ENCODE measurements around the gene SALL3. TPM values are rescaled to one million over a fixed set of nuclear protein-coding genes. Genes with fewer than 3 reads are reported as not detected.

The SALL3 gene
- total and polyA plus RNA-seq, 2 of the 4 experiments (the other 2 are of a cell fraction) = not detected

GRCh38 chr18:78991446-78991845 lies 11.8 kb downstream of the SALL3 start:
- Histone ChIP-seq H3K14ac (replicated peaks; ENCODE audit: low read depth, low read length) (no peak overlapping the region), H2AFZ (replicated peaks; ENCODE audit: low read length, poor library complexity) (no peak overlapping the region), H2BK20ac (ENCODE audit: low read depth, low read length) (no peak overlapping the region), H4K5ac (ENCODE audit: low read depth, low read length) (no peak overlapping the region), H2BK5ac (ENCODE audit: low read depth, low read length, poor library complexity, severe bottlenecking) (no peak overlapping the region), H3K56ac (ENCODE audit: extremely low read depth, insufficient read depth, low read length) (no peak overlapping the region), H3K18ac (ENCODE audit: low read depth, low read length) (no peak overlapping the region), H3K4me2 (ENCODE audit: low read depth, low read length) (no peak overlapping the region), H3K36me3 (ENCODE audit: control insufficient read depth, insufficient read depth, low read length) (no peaks in the 10 kb centered on the region), H3K4me1 (ENCODE audit: control insufficient read depth, insufficient read depth, low read length) (no peaks in the 10 kb centered on the region), H3K9ac (ENCODE audit: low read depth, low read length) (no peak overlapping the region), H3K23ac (ENCODE audit: low read depth, low read length) (no peak overlapping the region), H2AK5ac (ENCODE audit: low read depth, low read length) (no peak overlapping the region), H2BK15ac (ENCODE audit: low read depth, low read length) (no peak overlapping the region), H3K79me1 (ENCODE audit: low read depth in 1 of 2, low read length in 2 of 2) (no peaks in the 10 kb centered on the region), H2BK120ac (ENCODE audit: low read depth, low read length) (no peak overlapping the region), H3K27me3 (ENCODE audit: control insufficient read depth, insufficient read depth, low read length) (peaks cover 1% of the 10 kb centered on the region), H3K4me3 (ENCODE audit: insufficient read depth, low read depth, low read length) (no peak overlapping the region), H4K20me1 (ENCODE audit: insufficient read depth, low read length) (no peaks in the 10 kb centered on the region), H4K8ac (ENCODE audit: low read depth in 2 of 2, low read length in 2 of 2) (no peak overlapping the region), H2AK9ac (replicated peaks; ENCODE audit: low read depth, low read length, poor library complexity) (no peak overlapping the region), H3K27ac (ENCODE audit: insufficient read depth, low read length) (no peak overlapping the region), H3K4ac (ENCODE audit: low read depth, low read length) (no peak overlapping the region), H3K9me1 (ENCODE audit: insufficient read depth, low read length) (no peaks in the 10 kb centered on the region), H3K9me3 (ENCODE audit: control insufficient read depth, insufficient read depth, low read length) (peaks cover 16% of the 10 kb centered on the region; the same call in 1 of the 2 replicates), H4K91ac (ENCODE audit: insufficient read depth, low read depth, low read length) (no peak overlapping the region)
- in situ Hi-C loops (cut with MboI; ENCODE audit: low sequenced_read_pairs) (no loop called here), dilution Hi-C loops (cut with HindIII; ENCODE audit: low sequenced_read_pairs, unreplicated experiment) (no loop called here), intact Hi-C loops (cut with micrococcal nuclease) (no loop called here)
- POLR2A ChIA-PET (ENCODE audit: unreplicated experiment) = no interaction called here
- no peak for DNase-seq
- no peak for ATAC-seq (ENCODE audit: low read depth)
- 57% methylated on average over 12 of the region's 13 CpGs; no CpG with 5 or more reads in 1 of the 2 experiments for WGBS, 2 experiments (ENCODE audit: extremely low coverage in 2 of 2, insufficient read length in 1 of 2)
- TF ChIP-seq MXI1 (IDR thresholded peaks at IDR 0.05; ENCODE audit: borderline replicate concordance, low read depth, low read length) (no peak), CHD1 (IDR thresholded peaks at IDR 0.05; ENCODE audit: low read depth, low read length) (no peak), MAFK (IDR thresholded peaks at IDR 0.05; ENCODE audit: low read depth, low read length) (no peak)
- no TSS peak for BruUV-seq (replicated peaks)
- CTCF ChIA-PET = no interaction called here
